GM21447 (cell line): ENCODE measurements around the gene PNPO.

Experiments
- ATAC-seq: cut with Tn5 transposase; IDR thresholded peaks from one replicate; pipeline ENCODE4 v1.9.1; 2021; ENCODE audit not compliant: unreplicated experiment

PNPO gene

DNA sequence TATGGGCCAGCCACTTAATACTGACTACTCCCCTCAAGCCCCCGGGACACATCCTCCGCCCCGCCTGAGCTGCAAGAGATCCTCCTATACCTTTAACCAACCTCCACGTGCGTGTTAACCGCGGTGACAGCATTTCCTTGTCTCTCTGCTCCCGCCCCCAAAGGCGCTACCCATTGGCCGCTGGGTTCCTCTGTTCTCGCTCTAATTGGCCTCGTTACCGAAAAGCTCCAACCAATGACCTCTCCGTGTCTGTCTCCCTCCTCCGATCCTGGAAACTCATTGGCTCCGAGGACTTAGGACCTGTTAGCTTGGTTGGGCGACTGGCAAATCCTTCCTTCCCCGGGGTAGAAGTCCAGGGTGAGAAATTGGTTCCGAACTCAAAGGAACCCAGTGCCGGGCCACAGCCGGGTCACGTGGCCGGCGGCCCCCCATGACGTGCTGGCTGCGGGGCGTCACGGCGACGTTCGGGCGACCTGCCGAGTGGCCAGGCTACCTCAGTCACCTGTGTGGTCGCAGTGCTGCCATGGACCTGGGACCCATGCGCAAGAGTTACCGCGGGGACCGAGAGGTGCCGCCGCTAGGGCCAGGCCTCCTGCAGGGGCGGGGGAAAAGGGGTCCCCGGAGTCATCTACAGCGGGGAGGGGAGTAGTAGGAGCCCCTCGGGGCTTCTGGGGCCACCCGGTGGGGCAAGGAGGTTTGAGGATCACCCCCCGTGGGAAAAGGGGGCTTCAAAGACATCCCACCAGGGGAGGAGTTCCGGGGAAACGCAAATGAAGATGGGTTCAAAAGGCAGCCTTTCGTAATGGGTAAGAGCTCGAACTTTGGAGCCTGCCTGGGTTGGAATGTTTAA is at the start of gene PNPO:
PNPO (plus strand) TSS at position 326 of the 850 bp plus-strand sequence; CDS start at position 431, 105 bp downstream.
- ATAC-seq: peak; percentile 89

DNA sequence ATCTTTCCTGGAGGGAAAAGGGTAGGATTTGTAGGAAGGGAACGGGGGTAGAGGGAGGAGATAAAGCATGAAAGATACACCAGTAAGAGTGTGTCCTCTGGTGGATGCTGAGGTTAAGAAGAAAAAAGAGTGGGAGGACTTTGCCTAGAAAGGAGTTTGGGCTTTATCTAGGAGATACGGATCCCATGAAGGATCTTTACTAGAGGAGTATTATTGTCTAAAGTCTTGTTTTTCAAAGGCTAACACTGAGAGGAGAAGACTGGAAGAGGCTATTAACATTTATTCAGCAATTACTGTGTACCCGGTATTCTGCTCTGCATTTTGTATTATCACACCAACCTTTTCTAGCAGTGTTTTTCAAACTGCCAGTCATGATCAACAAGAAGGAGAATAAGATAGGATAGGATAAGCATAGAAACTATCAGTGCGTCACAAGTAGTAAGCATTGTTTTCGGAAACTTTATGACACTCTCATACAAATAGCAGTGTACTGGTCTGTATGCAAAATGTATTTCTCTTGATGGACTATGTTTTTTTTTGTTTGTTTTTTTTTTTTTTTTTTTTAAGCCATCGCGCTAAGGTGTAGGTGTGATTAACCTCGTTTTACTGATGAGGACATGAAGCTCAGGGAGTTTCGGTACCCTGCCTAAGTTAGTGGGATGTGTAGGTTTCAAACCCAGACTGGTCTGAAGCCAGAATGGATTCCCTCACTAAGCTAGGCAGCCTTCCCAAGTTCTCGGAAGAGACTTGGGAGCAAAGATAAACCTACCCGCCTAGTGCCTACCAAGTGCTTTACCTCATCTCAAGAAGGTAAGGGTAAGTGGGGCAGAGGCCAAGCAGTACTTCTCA is 46.6 kb upstream of the PNPO start:
- ATAC-seq: no peak

DNA sequence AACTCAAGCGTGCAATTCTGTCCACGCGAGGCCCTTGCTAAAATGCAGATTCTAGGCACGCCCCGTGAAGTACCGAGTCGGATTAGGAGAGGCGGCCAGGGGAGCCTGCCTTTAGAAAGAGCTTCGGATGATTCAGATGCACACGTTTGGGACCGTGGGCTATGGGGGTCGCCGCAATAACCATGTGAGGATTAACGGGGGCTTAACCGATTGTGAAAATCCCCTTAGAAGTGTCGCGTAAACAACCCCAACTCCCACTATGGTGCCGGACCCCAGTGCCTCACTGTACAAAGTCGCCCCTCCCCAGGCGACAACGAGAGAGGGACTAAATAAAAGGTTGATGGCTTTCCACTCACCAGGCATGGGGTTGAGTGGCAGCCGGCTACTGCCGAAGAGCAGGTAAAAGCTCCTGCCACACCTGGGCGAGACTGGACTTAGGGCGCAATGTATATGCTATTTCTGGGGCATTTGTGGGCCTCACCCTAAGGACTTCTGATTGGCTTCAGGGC is 46.0 kb upstream of the PNPO start:
- no peak for ATAC-seq

DNA sequence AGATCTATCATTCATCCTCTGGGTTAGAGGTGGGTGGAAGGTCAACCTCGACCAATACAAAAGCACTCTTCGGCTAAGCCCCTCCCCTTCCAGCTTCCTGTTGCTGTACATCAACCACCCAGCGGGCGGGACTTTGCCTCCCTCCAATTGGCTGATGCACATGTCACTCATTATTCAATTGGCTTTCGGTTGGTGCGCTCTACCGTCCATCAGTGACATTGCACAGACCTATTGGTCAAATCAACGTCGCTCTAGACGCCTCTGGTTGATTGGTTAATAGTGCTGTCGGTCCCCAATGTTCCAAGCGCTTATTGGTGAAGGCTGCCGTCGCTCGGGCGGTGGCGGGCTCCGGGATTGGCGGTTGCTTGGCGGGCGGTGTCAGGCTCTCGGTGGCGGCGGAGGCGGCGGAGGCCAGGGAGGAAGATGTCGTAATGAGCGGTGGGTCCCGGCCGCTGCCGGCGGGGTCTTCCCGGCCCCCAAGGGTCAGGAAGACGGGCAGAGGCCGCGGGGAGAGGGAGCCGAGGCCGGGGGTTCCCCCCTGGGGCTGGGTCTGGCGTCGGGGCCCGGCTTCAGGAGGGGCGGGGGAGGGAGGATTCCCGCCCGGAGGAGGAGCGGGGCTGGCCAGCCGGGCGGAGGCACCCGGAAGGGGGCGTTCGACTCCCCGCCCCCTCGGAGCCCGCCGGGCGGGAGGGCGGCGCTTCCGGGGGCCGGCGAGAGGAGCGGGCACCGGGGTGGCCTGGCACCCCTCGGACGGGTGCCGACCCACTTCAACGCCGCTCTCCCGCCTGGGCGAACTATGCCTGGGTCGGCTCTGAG is 45.3 kb upstream of the PNPO start, which contains the start of gene SP2:
SP2 (plus strand) TSS at position 381 of the 816 bp plus-strand sequence; CDS start at position 432, 51 bp downstream.
- ATAC-seq: peak; percentile 91

DNA sequence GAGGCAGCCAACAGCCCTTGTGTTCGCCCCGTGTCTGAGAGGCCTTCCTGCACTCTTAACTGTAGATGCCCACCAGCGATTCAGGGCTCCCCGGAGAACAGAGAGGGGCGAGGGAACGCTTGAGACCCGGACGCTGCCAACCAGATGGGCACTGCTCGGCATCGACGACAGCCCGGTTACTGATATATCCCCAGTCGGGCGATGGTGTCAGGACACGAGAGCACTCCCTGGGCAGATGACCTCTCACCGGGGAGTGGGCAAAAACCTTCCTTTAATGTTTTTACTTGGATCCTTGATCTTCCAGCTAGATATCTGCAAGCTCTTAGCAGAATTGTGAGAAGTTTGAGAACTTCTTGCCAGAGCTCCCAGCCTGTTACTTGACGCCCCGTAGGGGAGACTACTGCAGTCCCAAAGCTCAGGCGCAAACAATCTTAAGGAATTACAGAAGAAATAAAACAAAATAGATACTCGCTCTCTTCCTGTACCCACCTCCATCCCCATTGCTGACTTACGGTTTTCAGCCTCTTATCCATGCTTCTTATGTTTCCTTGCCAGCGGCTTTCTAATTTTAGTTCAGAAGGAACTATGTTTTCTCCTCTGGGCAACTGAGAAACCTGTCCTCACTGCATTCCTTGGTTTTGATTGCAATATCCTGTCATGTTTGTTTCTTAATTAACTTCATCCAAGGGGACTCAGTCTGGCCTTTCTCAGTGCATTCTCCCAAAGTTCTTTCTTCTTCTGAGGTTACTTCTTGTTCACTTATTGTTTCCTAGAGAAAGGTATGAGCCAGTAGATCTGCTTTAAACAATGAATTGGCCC is 44.5 kb upstream of the PNPO start:
- no peak for ATAC-seq

DNA sequence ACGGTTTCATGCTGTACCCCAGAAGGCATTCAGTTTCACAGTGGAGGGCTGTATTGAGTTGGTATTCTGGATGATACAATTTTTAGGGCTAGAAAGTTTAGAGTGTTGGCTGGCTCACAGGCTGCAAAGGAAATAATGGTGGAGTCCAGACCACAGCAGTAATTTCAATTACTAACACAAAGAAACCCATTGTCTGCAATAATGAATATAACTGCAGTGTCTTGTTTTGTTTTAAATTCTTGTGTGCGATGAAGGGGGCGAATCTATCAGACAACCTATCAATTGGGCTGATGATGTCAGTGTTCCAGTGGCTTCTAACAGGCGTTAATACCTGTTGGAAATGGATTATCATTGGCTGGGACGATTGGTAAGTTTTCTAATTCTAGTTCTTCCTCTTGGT is 43.8 kb upstream of the PNPO start:
- no peak for ATAC-seq

DNA sequence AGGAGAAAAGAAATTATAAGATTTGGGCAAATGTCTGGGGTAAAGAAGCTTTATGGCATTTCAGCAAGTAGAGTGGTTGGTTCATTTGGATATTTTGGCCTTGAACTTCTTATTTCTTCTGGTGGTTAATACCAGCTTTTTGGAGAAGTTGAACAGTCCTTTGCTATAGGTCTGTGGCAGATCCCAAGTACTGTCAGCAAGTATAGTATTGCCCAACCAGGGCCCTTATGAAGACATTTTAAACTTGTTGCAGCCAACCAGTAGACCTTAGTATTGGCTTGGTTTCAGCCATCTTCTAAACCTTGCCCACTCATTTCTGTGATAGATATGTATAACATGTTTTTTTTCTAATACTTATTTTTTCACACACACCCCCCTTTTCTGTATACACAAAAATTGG is 43.1 kb upstream of the PNPO start:
- ATAC-seq: no peak

DNA sequence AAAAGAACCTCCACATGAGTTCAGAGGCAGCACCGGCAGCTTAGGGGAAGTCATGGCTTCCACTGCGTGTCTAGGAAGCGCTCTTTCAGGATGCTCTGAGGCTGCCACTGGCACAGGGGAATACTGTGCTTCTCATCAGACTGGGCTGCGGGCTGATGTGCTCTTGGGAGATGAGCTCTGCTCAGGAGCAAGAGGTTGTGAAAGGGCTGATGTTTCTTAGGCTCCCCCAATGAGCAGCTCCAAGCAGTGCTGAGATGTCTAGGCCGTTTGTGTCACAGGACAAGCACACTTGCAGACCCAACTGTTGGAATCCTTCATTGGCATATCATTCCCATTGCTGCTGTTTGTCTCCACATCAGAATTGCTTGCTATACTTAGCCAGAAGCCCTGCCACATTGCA is 41.7 kb upstream of the PNPO start:
- no peak for ATAC-seq

DNA sequence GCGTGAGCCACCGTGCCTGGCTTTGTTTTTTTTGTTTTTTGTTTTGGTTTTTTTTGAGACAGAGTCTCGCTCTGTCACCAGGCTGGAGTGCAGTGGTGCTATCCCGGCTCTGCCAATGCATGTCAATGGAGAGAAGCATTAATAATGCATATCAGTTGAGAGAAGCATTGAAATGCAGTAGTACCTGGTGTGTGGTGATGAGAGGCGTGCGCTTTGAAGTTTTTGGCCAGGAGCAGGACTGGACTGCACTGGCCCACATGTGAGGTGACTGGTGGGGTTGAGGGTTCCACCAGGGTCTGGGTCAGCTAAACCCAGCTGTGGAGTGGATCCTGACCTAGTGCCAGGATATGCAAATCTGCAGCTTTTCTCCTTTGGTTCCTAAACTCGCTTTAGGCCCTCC is 39.9 kb upstream of the PNPO start:
- no peak for ATAC-seq

DNA sequence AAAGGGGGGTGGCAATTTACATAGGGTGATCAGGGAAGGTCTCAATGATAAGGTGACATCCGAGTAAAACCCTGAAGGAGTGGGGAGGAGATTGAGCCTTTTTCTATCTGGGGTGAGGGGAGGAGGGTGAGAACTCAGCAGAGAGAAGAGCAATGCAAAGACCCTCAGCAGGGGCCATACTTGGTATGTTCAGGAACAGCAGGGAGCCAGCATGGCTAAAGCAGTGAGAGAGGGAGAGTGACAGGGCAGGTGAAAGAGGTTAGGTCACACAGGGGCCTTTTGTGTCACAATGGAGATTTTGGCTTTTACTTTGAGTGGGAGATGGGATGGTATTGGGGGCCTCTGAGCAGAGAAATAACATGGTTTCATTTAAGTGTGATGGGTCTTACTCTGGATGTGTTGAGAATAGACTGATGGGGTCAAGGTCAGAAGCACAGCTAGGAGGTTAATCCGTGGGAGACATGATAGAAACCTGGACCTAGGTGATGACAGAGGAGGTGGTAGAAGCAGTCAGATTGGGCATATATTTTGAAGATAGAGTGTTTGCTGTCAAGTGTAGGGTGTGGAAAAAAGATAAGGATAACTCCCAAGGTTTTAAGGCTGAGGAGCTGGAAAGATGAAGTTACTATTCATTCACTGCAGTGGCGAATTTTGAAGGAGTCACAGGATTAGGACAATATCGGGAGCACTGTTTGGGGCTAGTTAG is 39.2 kb upstream of the PNPO start:
- no peak for ATAC-seq

DNA sequence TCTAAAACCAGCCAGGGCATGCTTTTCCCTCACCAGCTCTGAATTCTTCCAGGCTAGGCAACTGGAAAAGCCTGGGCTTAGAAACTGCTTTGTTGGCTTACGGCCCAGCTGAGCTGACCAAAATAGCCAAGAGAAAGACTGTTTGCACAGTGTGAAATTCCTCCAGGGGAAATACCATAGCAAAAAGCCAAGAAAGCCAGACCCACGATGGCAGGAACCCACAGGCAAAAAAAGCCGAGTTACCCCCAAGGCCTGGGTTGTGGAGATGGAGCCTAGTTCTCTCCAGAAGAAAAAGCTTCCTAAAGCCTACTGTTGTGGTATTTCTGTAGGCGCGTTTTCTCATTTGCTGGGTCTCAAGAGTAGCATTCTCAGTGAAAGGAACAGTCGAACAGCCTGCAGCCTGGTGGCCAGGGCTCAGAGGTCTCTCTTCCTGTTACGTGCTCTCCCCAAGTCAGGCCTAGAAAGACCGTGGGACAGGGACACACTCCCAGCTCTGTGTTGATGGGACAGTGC is 36.1 kb upstream of the PNPO start:
- no peak for ATAC-seq

DNA sequence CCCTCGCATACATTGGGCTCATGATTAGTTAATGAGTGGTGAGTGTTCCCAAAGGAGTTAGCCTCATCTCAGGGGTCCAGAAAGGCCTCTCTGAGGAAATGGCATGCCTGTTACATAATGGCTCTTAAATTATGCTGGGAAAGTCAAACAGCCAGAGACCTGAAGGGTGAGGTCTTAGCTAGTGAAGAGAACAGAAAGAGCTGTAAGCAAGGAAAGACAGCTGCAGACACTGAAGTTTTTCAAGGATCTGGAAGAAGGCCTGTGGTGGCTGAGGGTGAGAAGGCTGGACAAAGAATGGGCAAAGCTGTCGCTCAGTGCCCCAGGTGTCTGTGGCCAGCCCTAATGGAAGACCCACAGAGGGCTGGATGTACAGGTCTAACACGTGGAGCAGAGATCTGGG is 34.9 kb upstream of the PNPO start:
- no peak for ATAC-seq

DNA sequence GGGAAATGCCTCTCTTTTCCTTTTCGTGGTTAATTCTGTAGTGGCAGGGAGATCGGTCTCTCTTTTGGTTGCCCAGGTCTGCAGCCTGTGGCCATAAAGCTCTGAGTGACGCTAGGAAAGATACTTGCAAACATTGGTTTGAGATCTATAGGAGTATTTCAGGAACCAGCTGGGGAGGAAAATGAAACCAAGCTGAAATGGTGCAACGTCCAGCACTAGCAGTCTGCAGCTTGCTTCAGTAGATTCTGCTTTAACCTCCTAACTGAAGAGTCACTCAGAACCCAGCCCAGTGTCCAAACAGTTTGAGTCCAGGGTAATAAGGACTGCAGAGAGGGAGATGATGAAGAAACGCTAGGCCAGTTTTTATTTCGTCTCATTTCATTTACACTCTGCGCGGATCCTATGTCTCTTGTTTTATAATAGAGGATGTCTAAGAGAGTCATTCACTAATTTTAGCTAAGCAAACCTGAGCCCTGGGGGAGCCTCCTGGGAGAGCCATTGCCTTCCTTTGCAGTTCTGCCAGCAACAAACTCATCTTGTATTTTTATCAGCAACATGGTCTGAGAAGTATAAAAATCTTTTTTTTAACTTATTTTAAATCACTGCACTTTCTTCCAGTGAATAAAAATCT is 33.3 kb upstream of the PNPO start:
- ATAC-seq: no peak

DNA sequence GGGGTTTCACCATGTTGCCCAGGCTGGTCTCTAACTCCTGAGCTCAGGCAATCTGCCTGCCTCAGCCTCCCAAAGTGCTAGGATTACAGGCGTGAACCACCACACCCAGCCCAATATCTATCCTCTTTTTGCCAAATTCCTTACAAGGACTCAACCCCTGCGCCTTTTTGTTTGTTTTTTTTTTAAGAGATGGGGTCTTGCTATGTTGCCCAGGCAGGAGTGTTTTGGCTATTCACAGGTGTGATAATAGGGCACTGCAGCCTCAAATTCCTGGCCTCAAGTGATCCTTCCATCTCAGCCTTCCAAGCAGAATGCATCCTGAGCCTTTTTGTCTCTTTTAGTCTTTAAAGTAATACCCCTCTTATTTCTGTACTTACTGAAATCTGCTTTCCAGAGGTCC is 28.3 kb upstream of the PNPO start:
- no peak for ATAC-seq

DNA sequence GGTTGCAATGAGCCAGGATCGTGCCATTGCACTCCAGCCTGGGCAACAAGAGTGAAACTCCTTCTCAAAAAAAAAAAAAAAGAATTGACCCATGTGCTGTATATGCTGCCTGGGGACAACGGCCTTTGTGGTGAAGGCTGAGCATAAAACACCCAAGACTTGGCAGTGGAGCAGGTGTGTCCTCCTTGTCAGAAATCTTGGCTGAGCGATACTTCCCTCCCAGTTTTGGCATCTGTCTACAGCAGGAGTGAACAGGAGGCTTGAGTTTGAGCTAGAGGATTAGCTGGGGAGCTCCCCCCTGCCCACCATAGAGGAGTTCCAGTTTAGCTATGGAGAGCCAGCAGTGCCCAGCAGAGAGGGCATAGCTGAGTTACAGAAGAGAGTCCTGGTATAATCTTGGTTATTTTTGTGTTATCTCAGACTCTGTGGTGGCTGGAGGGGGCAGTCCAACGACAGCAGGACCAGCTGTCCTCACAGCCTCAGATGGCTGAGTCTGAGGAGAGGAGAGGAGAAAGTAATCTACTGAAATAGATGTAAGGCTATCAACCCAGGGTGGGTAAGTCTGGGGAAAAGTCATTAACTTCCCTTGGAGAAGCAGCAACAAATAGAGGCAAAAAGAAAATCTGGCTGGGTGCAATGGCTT is 26.9 kb upstream of the PNPO start:
- ATAC-seq: no peak

DNA sequence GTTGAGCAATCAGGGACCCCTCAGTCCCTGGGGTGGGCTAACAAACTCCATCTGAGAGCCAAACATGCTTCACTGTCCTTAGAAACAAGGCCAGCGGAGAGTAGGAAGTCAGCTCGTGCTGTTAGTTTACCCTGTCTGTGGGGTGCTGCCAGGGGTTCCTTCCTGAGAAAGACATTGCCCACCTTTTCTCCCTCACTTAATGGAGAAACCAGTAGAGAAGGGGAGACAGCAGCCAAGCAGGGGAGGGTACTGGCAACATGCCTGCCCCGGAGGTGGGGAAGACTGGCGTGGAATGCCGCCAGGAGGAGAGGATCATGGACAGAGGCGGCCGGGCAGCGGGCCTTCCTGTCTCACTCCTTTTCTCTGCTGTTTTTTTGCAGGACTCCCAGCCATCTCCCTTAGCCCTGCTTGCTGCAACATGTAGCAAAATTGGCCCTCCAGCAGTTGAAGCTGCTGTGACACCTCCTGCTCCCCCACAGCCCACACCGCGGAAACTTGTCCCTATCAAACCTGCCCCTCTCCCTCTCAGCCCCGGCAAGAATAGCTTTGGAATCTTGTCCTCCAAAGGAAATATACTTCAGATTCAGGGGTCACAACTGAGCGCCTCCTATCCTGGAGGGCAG is 25.5 kb upstream of the PNPO start:
- no peak for ATAC-seq

DNA sequence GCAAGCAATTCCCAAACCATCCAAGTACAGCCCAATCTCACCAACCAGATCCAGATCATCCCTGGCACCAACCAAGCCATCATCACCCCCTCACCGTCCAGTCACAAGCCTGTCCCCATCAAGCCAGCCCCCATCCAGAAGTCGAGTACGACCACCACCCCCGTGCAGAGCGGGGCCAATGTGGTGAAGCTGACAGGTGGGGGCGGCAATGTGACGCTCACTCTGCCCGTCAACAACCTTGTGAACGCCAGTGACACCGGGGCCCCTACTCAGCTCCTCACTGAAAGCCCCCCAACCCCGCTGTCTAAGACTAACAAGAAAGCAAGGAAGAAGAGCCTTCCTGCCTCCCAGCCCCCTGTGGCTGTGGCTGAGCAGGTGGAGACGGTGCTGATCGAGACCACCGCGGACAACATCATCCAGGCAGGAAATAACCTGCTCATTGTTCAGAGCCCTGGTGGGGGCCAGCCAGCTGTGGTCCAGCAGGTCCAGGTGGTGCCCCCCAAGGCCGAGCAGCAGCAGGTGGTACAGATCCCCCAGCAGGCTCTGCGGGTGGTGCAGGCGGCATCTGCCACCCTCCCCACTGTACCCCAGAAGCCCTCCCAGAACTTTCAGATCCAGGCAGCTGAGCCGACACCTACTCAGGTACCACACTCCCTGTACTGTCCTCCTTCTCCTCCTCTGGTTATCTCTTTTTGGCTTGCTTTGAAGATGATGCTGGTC is 24.7 kb upstream of the PNPO start:
- no peak for ATAC-seq
